Breast epithelium (tissue), 3 donors: ENCODE measurements around the gene URB1.

Experiments
- POLR2A ChIP-seq: fragments of 450-650 bp; IDR thresholded peaks from one replicate; pipeline ENCODE4 v1.6.1; 2016; ENCODE audit warnings: antibody characterized with exemption, mild to moderate bottlenecking, moderate library complexity
- POLR2AphosphoS5 ChIP-seq, 3 donors: sonication (generic); formaldehyde crosslinking; IDR thresholded peaks; one replicate each; pipeline ENCODE4 v1.6.1; 2017; ENCODE audit warnings: antibody characterized with exemption in 3 of 3
- TF ChIP-seq, protein P1 (sequence below), 3 donors: fragments of 450-650 bp; IDR thresholded peaks; one replicate each; pipeline ENCODE4 v1.5.1; 2016 to 2017; ENCODE audit warnings: antibody characterized with exemption in 3 of 3, mild to moderate bottlenecking in 3 of 3, moderate library complexity in 3 of 3

DNA sequence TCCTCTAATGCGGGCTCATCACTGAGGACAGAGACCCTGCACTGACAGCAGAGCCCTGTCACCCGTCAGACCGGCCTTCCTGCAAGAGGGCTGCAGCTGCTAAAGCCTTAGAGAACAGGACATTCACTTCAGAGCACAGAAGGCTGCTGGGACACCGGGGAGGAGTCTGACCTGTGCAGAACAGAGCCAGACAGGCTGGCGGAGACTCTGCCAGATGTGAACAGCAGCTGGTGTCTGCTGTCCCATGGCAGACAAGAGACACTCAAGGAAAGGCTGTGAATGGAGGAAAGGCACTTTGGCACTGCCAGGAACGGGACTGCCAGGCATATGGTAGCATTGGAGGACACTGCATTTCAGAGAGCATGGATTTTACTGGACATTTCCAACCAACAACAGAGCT, 72.8 kb downstream of the URB1 start:
- TF ChIP-seq, protein P1, sequence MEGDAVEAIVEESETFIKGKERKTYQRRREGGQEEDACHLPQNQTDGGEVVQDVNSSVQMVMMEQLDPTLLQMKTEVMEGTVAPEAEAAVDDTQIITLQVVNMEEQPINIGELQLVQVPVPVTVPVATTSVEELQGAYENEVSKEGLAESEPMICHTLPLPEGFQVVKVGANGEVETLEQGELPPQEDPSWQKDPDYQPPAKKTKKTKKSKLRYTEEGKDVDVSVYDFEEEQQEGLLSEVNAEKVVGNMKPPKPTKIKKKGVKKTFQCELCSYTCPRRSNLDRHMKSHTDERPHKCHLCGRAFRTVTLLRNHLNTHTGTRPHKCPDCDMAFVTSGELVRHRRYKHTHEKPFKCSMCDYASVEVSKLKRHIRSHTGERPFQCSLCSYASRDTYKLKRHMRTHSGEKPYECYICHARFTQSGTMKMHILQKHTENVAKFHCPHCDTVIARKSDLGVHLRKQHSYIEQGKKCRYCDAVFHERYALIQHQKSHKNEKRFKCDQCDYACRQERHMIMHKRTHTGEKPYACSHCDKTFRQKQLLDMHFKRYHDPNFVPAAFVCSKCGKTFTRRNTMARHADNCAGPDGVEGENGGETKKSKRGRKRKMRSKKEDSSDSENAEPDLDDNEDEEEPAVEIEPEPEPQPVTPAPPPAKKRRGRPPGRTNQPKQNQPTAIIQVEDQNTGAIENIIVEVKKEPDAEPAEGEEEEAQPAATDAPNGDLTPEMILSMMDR (IDR thresholded peaks at IDR 0.05), result no peak
- TF ChIP-seq POLR2A (no peak), POLR2AphosphoS5 (IDR thresholded peaks at IDR 0.05) (no peak)
